Fibroblast of the conjunctiva (primary cell): ENCODE data around the gene C1QBP.
"Not testable (repeated sequence)": the region's sequence is repeated elsewhere in the genome, so short reads cannot be mapped to it uniquely, and the experiment has no call there.

Experiments
- DNase-seq: peaks from one replicate; pipeline ENCODE4 v3.0.0-alpha.2; 2010; ENCODE audit warnings: low read depth

Gene C1QBP

DNA sequence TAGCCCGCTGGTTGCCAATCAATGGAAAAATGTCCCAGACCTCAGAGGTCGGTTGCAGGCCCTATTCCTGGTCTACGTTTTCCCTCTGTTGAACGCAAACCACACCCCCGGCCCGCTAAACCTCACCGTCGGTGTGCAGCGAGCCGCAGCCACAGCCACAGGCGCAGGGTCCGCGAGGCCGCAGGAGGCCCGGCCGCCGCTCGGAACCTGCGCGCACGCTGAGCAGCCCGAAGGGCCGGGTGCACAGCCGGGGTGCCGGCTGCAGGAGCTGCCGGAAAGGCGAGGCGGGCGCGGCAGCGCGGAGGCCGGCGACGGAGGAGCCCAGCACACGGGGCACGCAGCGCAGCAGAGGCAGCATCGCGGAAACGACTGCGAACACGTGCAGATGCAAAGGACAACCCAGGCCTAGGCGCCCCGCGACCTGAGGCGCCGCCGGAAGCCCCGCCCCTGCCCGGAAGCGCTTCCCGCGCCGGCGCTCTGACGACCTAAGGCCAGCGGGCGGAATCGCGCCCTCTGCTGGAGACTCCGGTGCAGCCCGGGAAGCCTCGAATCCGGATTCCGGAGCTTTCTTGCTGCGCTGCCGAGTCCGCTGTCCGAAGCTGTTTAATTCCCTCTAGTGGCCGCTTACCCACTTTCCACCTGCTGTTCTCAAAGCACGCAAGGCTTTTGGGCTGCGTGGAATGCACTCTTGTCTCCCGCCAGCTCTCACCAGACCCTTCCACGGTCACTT lies at the start of gene C1QBP:
Gene C1QBP, minus strand, starts transcription at position 440 of the 730 bp plus-strand sequence. Its CDS starts 82 bp downstream, at position 358.
- peak; percentile 87 for DNase-seq

DNA sequence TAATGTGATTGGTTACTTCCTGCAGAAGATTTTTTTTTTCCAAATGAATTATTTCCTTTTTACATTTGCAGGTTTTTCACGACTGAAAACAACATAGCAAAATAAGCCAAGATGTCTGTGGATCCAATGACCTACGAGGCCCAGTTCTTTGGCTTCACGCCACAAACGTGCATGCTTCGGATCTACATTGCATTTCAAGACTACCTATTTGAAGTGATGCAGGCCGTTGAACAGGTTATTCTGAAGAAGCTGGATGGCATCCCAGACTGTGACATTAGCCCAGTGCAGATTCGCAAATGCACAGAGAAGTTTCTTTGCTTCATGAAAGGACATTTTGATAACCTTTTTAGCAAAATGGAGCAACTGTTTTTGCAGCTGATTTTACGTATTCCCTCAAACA lies 49.8 kb upstream of the C1QBP start:
- no peak for DNase-seq

DNA sequence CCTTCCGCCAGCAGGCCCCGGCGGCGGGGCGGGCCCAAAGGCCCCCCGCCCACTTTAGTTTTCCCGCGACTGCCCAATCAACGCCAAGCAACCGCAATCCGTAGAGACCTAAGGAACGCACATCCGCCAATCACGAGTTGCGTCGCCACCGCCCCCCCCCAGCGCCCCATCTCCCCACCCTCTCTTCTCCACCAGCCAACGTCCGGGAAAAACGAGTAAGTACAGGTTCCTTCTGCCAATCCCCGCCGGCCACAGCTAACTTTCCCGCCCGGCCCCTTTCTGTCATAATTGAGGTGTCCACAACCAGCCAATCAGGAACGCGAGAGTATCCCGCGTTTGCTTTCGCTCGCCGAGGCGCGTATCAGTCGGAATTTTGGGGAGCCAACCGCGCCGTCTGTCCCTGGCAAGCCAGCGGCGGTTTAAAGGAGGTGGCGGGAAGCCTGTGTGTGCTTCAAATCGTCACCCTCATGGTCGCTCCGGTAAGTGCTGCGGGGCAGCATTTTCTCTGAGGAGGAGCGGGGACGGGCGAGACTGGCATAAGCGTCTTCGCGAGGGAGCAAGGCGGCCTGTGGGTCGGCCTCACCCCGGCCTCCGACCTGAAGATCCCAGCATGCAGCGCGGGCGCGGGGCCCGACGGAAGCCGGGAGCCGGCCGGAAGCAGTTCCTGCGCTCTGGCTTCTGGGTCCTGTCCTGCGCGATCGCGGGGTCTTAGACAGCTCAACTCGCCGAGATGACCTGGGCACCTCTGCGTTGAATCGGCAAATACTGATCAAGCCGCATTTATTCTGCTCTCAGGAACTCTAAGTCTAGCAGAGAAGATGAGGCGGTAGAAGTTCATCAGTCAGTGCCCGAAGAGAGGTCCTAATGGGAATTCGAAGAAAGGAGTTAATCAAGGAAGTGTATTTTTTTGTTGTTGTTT lies 47.5 kb upstream of the C1QBP start, which contains the start of gene MIS12:
Gene MIS12, plus strand, starts transcription at position 361 of the 919 bp plus-strand sequence. CDS start 2,297 bp downstream, outside the sequence.
- DNase-seq, result peak; percentile 98

DNA sequence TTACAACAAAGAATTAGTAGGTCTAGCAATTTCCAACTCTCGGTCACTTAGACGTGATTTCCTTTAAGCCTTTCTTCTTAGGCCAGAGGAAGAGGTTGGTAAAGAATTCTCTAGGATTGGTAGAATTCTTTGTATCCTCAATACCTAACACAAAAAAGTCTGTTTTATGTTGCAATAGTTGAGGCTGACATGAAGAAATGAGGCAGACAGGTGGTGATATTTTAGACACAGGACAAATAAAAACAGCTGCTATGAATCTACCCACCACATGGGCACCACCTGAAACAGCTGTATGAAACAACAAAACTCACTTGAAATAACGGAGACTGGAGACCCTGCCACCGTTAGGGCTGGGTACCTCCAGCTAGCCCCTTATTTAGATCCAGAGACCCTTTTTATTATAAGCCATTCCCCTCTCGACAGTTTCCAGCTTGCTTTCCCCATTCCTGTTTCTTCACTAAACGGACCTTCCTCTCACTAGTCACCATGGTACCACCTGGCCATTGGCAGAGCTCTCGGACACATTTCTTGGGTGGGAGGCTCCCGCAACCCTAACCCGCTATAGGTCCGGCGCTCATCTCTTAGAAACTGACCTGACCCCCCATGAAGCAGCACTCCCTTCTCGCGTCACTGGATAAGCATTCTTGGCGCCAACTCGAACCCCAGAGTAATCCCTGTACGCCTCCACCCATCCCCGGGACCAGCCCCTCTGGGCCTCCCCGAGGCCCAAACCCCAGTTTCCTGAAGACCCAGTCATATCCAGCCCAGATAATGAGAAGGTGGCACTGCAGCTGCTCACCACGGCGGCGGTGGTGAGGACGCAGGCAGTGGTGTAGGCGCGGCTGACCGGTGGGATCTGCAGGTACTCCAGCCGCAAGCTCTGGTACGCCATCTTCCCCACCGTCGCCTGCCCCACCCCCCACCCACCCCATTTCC lies 46.6 kb upstream of the C1QBP start, which contains the start of gene DERL2:
Gene DERL2, minus strand, starts transcription at position 909 of the 936 bp plus-strand sequence. Its CDS starts 17 bp downstream, at position 892.
- DNase-seq, result peak; percentile 22

GRCh38 chr17:5481451-5481850 lies 42.5 kb upstream of the C1QBP start:
- no peak for DNase-seq

DNA sequence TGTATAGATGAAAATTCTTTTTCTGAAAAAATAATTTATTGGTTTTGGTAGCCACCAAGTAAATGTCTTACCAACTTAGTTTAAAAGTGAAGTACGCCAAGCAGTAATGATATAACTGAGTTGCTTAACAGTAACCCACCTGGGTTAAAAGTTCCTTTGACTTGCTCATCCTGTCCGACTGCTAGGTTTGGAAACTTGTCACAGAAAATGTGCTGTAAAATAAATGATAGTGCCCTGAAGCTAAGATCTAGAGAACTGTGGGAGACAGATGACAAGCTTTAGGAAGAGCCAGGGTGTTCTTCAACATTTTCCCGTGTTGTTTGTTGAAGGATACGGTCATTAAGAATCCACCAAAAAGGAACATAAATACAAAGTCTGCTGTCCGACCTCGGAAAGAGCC lies 42.0 kb upstream of the C1QBP start:
- DNase-seq, result no peak

DNA sequence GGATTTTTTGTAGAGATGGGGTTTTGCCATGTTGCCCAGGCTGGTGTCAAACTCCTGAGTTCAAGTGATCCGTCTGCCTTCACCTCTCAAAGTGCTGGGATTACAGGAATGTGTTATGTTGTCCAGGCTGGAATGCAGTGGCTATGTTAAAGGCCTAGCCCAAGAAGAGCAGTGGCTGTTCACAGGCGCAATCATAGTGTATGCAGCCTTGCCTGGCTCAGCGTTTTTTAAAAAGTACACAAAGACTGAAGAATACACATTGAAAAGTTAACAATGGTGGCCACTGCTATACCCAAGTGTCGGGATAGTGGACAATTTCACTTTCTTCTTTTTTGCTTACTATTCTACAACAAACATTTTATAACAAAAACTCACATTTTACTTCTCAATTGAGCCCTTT lies 40.0 kb upstream of the C1QBP start:
- no peak for DNase-seq

DNA sequence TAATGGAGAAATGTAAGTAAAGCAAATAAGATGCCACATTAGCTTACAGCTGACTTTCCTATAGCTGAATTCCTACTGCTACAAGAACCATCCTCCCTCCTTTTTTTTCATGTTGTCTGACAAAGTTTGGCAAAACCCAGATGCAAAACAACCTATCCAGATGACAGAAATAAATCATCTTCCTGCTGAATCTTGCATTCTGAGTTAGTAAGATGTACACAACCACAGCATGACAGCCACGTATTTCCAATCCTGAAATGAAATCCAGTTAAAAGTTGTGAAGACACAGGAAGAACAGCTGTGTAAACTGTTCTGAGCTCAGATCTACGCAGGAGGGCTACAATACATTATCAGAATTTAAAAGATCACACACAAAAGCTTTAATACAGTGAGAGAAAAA lies 35.0 kb upstream of the C1QBP start:
- DNase-seq, result no peak

GRCh38 chr17:5472511-5472910 lies 33.6 kb upstream of the C1QBP start:
- no peak for DNase-seq

DNA sequence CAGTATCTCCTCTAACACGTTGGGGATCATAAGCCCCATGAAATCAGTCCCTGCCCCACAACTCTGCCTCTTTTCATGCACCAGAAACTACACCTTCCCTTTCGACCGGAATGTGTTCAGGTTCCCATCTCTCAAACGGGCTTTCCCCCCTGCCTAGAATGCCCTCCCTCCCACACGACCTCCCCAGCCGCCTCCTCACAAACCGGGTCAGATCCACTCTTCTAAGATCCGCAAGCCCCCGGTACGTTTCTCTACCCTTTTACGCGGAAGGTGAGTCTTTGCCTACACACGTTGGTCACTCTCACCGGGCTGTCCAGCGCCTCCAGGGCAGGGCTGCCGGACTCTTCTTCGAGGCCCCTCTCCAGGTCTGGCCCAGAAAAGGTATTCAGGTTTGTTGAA lies 29.1 kb upstream of the C1QBP start:
- no peak for DNase-seq

DNA sequence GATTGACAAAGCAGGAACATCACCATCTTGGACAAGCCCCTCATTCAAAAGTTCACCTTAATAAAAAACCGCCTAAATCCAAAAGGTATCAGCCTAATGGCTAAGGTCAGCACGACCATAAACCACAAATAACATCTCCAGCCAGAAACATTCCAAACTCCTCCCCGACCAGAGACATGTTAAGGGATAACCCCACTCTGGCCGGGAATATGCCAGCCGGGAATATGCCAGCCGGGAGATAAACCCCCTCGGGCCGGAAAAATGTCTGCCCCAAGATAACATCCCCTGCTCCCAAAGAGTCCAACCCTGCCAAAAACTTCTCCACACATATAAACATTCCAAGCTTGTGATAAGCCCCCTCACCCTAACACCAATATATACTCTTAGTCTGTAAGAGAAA lies 28.5 kb upstream of the C1QBP start:
- no peak for DNase-seq

- DNase-seq, result no peak
Measured at GRCh38 chr17:5466295-5466694, 27.3 kb upstream of the C1QBP start.

GRCh38 chr17:5464717-5465507 lies 26.0 kb upstream of the C1QBP start:
- DNase-seq, result no peak

- no peak for DNase-seq
Measured at GRCh38 chr17:5446786-5447185, 7.8 kb upstream of the C1QBP start.

DNA sequence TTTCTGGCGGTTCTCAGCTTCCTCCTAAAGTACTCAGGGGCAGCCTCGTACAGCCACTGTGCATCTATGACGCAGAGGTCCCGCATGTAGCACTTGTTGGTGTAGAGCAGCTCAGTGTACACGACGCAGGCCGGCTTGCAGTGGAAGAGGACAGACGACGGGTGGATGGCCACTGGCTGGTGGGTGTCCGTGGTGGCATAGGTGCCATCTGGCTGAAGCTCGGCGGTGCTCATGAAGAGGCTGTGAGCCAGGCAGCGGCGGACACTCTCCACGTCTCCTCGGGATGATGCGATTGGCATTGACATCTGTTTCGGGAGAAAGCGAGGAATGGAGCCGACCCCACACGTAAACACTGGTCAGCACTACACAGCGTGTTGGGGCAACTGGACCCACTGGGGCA lies 5.3 kb upstream of the C1QBP start:
- no peak for DNase-seq

GRCh38 chr17:5443728-5444127 lies 4.8 kb upstream of the C1QBP start:
- DNase-seq, result no peak

- DNase-seq, result no peak
Measured at GRCh38 chr17:5439446-5439764, 450 bp upstream of the C1QBP start.

GRCh38 chr17:5437721-5438317 lies 1.1 kb downstream of the C1QBP start:
- no peak for DNase-seq

GRCh38 chr17:5435781-5436315 lies 3.1 kb downstream of the C1QBP start:
- not testable (repeated sequence) for DNase-seq

- no peak for DNase-seq
Measured at GRCh38 chr17:5434984-5435383, 4.0 kb downstream of the C1QBP start.
